GM18517 (cell line): ENCODE measurements around the gene HIP1.
"Not testable (repeated sequence)": the region's sequence is repeated elsewhere in the genome, so short reads cannot be mapped to it uniquely, and the experiment has no call there.

Experiments
- ATAC-seq: cut with Tn5 transposase; IDR thresholded peaks from one replicate; pipeline ENCODE4 v1.9.1; 2021; ENCODE audit warnings: mild to moderate bottlenecking, moderate library complexity; ENCODE audit not compliant: unreplicated experiment

HIP1 gene

DNA sequence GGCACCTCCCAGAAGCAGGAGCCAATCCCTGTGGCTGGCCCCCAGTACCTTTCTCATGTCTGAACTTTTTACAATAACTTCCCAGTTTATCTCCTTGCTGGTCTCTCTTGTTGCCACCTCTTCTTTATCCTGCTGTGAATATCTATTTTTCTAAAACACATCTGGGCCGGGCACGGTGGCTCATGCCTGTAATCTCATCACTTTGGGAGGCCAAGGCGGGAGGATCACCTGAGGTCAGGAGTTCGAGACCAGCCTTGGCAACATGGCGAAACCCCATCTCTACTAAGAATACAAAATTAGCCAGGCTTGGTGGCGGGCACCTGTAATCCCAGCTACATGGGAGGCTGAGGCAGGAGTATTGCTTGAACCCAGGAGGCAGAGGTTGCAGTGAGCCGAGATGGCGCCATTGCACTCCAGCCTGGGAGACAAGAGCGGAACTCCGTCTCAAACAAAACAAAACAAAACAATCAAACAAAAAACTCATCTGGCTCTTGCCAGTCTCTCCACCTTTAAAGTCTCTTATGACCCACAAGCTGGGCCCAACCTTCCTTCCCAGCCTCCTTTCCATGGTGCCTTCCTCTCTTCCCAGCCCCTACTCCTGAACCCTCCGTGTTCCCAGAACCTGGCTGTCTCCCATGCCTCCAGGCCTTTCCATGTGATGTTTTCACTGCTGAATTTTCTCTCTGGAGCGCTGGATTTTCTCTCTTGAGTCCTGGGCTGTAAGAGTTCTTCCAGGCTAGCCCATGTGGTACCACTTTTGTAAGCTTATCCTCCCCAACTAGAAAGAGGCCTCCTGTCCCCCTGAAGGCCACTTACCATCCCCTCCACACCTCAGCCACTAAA is 51.3 kb downstream of the HIP1 start:
- no peak for ATAC-seq

DNA sequence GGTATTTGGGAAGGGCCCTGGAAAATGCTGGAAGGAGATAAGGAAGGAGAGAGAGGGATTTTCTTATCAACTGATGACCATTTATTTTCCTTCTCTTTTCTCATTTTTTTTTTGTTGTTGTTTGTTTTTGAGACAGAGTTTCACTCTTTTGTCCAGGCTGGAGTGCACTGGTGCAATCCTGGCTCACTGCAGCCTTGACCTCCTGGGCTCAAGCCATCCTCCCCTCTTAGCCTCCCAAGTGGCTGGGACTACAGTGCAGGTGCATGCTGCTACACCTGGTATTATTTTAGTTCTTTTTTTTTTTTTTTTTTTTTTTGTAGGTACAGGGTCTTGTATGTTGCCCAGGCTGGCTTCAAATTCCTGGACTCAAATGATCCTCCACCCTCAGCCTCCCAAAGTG is 52.2 kb downstream of the HIP1 start:
- ATAC-seq: no peak

DNA sequence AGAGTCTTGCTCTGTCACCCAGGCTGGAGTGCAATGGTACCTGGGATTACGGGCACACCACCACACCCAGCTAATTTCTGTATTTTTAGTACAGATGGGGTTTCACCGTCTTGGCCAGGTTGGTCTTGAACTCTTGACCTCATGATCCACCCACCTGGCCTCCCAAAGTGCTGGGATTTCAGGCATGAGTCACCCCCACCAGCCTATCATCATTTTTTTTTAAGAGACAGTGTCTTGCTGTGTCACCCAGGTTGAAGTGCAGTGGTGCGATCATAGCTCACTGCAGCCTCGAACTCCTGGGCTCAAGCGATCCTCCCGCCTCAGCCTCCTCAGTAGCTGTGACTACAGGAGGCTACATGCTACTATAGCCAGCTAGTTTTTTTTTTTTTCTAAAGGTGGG is 56.7 kb downstream of the HIP1 start:
- ATAC-seq: not testable (repeated sequence)

DNA sequence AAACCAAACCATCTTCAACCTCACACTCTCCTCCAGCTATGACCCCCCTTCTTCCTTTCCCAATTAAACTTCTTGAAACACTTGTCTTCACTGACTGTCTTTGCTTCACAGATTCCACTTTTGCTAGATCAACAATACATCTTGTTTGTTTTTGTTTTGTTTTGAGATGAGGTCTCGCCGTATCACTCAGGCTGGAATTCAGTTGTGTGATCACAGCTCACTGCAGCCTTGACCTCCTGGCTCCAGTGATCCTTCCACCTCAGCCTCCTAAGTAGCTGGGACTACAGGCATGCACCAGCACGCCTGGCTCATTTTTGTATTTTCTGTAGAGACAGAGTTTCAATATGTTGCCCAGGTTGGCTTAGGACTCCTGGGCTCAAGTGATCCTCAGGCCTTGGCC is 59.7 kb downstream of the HIP1 start:
- no peak for ATAC-seq

DNA sequence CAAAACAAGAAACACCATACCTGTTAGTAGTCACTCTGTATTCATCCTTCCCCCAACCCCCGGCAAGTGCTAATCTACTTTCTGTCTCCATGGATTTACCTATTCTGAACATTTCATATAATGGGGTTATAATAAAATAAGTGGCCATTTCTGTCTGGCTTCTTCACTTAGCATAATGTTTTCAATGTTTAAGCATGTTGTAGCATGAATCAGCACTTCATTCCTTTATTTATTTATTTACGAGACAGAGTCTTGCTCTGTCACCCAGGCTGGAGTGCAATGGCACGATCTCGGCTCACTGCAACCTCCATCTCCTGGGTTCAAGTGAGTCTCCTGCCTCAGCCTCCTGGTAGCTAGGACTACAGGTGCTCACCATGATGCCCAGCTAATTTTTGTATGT is 69.2 kb downstream of the HIP1 start:
- no peak for ATAC-seq

DNA sequence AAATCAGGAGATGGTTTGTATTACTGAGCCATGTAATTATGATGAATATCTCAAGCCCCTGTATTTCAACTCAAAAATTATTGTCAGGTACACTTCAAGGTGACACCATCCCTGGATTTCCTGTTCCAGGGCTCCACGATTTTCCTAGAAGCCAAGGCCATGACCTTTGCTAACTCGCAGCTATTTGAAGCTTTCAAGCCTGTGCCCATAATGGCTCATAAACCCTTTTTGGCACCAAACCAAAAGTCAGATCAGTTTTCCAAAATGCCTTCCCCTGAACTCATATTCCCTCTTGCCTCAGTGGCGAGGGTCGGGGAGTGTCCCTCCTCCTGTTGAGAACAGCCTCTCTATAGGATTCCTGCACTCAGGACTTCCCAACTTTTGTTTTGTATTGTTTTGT is 70.8 kb downstream of the HIP1 start:
- ATAC-seq: no peak

DNA sequence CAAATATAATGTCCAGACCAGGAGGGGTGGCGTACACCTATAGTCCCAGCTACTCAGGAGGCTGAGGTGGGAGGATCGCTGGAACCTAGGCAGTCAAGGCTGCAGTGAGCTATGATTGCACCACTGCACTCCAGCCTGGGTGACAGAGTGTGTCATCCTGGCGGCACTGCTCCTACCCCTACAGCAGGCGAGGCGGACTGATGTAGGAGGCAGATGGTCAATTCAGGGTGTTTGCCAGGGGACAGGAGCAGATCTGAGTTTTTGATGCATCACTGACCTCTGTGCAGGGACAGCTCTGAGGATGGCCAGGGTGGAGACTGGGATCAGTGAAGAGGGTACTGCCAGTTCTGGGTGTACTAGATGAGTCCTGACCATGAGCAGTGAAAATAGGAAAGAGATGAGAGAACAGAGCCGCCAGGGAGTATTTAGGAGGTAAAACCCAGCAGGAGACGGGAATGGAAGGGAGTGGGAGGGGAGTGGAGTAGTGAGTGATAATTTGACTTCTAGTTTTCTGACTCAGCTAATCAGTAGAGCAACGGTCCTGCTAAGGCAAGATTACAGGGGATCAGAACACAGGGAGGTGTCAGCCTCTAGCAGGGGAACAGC is 75.3 kb downstream of the HIP1 start:
- peak; percentile 43 for ATAC-seq

DNA sequence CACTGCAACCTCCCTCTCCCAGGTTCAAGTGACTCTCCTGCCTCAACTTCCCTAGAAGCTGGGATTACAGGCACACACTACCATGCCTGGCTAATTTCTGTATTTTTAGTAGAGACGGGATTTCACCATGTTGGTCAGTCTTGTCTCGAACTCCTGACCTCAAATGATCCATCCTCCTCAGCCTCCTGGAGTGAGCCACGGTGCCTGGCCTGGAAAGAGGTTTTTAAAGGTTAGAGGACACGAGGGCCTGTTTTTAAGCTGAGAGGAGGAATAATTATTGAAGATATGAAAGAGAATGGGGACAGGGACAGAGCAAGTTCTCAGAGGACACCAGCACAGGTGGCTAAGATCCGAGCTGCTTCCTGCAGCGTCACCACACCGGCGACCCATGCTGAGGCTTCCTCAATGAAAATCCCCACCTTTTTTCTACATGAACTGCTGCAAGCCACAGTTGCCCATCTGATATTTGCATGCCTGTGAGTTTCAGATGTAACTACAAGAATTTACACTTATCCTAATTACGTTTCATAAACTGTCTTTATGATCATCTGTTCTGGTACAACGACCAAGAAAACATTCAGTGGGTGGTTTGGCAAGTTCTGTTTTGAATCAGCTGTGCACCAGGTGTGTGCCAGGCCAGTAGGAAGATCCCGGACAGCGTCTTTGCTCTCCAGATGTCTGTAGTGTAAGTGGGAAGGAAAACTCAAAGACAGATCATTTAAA is 76.0 kb downstream of the HIP1 start:
- ATAC-seq: peak; percentile 90

DNA sequence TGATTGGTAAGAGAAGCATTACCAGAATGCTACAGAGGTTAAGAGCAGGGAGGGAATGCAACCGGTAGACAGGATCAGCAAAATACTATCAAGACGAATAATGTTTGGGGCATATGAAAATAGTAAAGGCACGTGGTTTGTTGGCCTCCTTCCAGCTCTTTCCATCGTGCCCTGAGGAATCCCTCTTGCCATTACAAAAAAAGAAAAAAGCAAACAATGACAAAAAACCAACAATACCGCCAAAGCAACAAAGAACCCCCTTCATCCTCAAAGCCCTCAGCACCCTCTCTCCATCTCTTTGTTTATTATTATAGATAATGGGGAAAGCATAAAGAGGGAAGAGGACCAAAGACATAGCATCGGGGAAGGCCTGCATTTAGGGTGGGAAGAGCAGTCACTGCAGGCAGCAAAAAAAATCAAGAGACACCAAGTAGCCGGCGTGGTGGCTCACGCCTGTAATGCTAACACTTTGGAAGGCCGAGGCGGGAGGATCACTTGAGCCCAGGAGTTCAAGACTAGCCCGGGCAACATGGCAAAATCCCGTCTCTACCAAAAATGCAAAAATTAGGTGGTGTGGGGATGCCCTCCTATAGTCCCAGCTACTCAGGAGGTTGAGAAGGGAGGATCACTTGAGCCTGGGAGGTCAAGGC is 78.0 kb downstream of the HIP1 start:
- ATAC-seq: no peak

DNA sequence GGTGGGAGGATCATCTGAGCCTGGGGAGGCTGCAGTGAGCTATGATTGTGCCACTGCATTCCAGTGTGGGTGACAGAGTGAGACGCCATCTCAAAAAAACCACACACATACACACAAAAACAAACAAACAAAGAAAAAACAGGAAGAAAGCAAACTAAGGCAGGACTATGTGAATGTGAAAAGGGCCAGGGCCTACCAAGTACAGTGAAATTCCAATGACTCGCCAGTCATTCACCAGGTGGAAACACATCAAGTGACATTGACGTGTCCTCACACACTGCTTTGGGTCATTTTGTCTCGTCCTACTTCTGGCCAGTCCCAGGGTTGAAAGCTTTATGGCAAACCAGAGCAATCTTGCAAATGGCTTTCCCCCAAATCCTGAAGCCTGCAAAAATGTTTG is 79.9 kb downstream of the HIP1 start:
- no peak for ATAC-seq

DNA sequence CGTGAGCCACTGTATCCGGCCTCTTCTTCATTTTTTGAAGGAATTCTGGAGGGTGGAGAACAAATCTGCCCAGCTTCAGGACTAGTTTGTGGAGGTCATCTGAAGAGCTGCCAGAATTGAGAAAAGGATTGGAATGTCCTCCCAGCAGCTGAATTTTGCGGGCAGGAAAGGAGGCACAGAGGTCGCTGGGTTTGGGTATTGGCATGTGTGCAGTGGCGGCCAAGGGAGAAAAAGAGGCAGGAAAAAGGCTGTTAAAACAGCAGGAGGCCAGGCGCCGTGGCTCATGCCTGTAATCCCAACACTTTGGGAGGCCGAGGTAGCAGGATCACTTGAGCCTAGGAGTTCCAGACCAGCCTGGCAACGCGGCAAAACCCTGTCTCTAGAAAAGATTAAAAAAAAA is 80.4 kb downstream of the HIP1 start:
- no peak for ATAC-seq

DNA sequence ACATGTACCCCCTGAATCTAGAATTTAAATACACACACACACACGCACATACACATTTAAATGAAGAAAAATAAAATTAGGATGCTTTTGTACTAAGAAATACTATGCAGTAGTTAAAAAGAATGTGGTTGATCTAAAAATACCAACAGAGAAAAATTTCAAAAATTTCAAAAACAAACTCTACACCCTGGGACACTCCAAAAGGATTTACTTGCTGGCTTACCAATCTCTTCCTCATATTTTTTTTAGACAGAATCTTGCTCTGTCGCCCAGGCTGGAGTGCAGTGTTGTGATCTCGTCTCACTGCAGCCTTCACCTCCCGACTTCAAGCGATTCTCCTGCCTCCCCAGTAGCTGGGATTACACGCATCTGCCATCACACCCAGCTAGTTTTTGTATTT is 80.9 kb downstream of the HIP1 start:
- no peak for ATAC-seq

DNA sequence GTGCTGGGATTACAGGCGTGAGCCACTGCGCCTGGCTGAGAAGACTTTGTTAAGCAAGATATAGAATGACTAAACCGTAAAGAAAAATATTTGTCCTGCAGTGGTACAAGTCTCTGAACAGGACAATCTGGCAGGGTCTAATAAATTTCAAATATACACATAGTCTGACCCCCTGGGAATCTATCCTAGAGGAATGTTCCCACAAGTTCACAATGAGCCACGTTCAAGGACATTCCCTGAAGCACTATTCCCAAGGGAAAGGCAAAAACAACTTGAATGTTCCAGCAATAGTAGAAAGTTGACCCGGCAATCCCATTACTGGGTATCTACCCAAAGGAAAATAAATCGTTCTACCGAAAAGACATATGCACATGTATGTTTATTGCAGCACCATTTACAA is 82.0 kb downstream of the HIP1 start:
- ATAC-seq: no peak

DNA sequence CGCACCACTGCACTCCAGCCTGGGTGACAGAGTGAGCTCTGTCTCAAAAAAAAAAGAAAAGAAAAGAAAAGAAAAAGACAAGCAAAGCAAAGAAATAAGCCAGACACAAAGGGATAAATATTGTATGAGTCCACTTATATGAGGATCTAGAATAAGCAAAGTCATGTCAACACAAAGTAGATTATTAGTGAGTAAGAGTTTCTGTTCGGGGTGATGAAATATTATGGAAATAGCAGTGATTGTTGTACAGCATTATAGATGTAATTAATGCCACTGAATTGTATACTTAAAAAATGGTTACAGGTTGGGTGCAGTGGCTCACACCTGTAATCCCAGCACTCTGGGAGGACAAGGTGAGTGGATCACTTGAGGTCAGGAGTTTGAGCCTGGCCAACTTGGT is 83.2 kb downstream of the HIP1 start:
- no peak for ATAC-seq

DNA sequence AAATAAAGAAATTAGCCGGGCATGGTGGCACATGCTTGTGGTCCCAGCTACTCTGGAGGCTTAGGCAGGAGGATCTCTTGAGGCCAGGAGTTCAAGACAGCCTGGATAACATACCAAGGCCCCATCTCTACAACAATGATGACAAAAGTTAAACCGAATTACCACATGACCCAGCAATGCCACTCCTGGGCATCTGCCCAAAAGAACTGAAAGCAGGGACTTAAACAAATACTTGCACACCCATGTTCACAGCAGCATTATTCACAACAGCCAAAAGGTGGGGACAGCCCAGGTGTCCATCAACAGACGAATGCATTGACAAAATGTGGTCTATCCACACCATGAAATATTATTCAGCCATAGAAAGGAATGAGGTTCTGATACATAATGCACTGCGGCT is 83.9 kb downstream of the HIP1 start:
- ATAC-seq: no peak

DNA sequence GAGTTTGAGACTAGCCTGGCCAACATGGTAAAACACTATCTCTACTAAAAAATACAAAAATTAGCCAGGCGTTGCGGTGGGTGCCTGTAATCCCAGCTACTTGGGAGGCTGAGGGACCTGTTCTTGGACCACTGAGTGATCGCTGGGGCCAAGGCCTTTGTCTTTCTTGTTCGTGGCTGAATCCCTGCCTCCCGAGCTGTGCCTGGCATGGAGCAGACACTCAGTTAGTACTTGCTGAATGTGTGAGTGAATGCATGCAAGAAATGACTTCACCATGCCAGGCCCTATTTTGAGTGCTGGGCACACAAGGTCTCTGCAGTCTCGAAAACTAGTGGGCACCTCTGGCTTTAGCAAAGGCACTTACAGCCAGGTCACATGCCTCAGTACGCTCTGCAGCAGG is 85.1 kb downstream of the HIP1 start:
- no peak for ATAC-seq

DNA sequence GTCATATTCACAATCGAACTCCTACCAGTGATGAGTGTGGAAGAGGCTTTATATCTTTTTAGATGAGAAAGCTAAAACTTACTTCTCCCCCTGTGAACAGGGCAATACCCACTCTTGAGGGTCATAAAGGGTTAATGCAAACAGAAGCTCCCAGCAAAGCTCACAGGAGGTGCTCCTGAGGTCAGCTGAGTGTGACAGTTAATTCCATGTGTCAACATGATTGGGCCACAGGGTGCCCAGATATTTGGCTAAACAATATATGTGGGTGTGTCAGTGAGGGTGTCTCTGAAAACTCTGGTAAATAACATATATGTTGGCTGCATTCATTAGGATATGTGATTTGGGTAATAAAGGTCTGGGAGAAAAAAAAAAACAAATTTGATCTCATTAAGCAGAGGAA is 86.0 kb downstream of the HIP1 start:
- ATAC-seq: no peak

DNA sequence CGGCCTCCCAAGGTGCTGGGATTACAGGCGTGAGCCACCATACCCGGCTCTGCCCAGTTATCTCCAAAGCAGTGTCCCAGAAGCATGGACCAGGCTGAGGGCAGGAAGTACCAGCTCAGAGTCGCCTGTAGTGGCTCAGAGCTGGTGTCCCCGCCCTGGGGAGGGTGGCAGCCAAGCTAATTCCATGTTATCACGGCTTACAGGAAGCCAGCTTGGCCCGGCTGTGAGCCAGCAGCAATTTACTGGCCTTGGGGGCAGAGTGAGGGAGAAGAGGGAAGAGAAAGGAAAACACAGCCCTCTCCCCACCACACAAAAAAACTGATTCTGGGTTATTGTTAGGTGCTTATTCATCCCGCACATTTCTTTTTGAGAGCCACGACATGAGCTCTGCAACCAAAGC is 88.1 kb downstream of the HIP1 start:
- no peak for ATAC-seq

DNA sequence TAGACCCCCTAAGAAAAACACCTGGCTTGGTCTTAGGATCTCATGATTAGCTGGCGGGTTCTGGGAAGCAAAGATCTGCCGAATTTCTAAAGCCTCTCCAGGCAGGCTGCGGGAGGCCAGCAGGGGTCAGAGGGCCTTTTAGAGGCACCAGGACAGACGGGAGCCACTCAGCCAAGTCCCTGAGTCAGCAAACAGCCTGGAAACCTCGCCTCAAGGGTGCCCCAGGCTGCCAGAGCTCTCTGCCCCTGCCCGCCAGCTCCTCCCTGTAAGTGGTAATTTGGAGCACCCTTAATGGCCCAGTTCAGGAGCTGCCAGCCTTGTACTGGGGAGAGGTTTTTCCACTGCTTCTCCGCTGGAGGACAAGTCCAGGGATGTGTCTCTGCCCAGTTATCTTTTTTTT is 88.7 kb downstream of the HIP1 start:
- ATAC-seq: no peak

DNA sequence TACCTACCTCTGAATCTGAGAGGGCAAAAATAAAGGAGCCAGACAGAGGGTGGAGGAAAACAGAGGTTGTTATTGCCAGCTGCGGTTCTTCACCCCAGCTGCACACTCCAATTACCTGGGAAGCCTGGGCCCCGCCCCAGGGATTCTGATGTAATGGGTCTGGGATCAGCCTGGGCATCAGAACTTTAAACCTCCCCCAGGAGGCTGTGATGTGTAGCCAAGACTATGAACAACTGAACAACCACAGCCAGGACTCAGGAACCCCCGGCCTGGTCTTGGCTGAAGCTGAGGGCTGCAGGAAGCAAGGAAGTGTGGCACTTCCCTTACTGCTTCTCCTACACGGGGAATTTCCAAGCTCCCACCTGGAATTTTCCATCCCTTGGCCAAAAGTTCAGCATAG is 89.3 kb downstream of the HIP1 start:
- no peak for ATAC-seq

DNA sequence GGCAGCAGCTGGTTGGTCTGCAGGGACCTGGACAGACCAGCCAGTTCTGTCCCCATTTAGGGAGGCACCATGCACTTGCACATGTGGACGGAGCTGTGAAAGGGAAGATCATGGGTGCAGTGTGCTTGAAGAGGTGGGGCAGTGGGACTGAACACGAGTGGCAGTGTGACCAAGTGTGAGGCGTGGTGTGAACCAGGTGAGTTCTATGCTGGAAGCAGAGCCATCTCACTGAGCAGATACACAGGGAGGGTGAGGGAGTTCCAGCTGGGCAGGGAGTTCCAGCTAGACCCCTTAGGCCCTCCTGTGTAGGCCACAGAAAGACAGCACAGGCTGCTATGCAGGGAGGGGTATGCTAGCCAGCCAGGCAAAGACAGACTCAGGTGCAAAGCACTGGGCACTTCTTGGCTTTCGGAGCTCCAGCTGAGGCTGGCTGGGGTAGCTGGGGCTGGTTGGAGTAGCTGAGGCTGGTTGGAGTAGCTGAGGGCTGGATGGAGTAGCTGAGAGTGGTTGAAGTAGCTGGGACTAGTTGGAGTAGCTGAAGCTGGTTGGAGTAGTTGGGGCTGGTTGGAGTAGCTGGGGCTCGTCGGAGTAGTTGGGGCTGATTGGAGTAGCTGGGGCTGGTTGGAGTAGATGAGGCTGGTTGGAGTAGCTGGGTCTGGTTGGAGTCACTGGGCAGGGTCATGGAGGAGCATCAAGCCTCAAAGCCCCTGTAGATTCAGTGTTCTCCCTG is 90.9 kb downstream of the HIP1 start:
- ATAC-seq: no peak
